GM12878 (cell line): ENCODE data around the gene PLCXD1. TPM values are rescaled to one million over a fixed set of nuclear protein-coding genes. Genes with fewer than 3 reads are reported as not detected.

Experiments used
- ATAC-seq: fragments of 200-7000 bp; cut with Tn5 transposase; 3 replicates; pipeline ENCODE4 v1.9.1; 2020; ENCODE audit warnings: mild to moderate bottlenecking, moderate library complexity
- BruUV-seq: library from RNA; stranded (reverse); fragments of 400-500 nt; replicated peaks from 2 replicates; lab custom pipeline; 2021; lab: Mats Ljungman, UMichigan
- CTCF ChIA-PET: fragments of 300-600 bp; sonication (Branson Sonifier 250); formaldehyde crosslinking; extraction: SDS; loops from one replicate; lab custom pipeline; 2021; ENCODE audit warnings: inconsistent platforms; lab: Yijun Ruan, JAX
- POLR2A ChIA-PET: fragments of 350-600 bp; formaldehyde crosslinking; extraction: SDS; loops from one replicate; lab custom pipeline; 2021; ENCODE audit warnings: inconsistent platforms; lab: Charles Lee
- RAD21 ChIA-PET: fragments of 300-600 bp; sonication (Branson Sonifier 250); formaldehyde crosslinking; loops from one replicate; lab custom pipeline; 2023; ENCODE audit warnings: antibody characterized with exemption; ENCODE audit not compliant: unreplicated experiment; lab: Charles Lee
- SMC1A ChIA-PET: fragments of 300-600 bp; sonication (Branson Sonifier 250); formaldehyde crosslinking; loops from one replicate; lab custom pipeline; 2023; ENCODE audit not compliant: unreplicated experiment, uncharacterized antibody; lab: Charles Lee
- DNase-seq: peaks from one replicate; pipeline ENCODE4 v3.0.0-alpha.2; 2011; ENCODE audit warnings: low read depth, low spot score
- FAIRE-seq: peaks from 3 replicates; lab custom pipeline; 2011; peaks lifted over from hg19 to GRCh38; lab: Jason Lieb, UNC
- H2AFZ ChIP-seq: 2 replicates; pipeline ENCODE4 v1.6.0; 2011; ENCODE audit warnings: low read depth, low read length, control low read depth; ENCODE audit not compliant: control insufficient read depth
- H3K27ac ChIP-seq: 2 replicates; pipeline ENCODE4 v1.5.1; 2011; ENCODE audit warnings: control low read depth; ENCODE audit not compliant: control insufficient read depth, insufficient read depth
- H3K27me3 ChIP-seq, 2 experiments: replicated peaks in 1 of 2; 2 replicates each; pipeline versions ENCODE4 v1.6.0 to v1.6.1; 2011; ENCODE audit warnings: low read length in 1 of 2; ENCODE audit not compliant: control insufficient read depth in 2 of 2, insufficient read depth in 2 of 2
- H3K36me3 ChIP-seq, 2 experiments: 2 replicates each; pipeline ENCODE4 v1.5.1; 2011; ENCODE audit warnings: low read length in 1 of 2; ENCODE audit not compliant: control insufficient read depth in 2 of 2, insufficient read depth in 2 of 2
- H3K4me1 ChIP-seq: 2 replicates; pipeline ENCODE4 v1.6.1; 2011; ENCODE audit warnings: mild to moderate bottlenecking, low read length, moderate library complexity, mixed read lengths; ENCODE audit not compliant: control insufficient read depth, insufficient read depth
- H3K4me2 ChIP-seq: 2 replicates; pipeline ENCODE4 v1.6.0; 2011; ENCODE audit warnings: control low read depth; ENCODE audit not compliant: control insufficient read depth, insufficient read depth
- H3K4me3 ChIP-seq: fragments of 200-600 bp; sonication (generic); 2 replicates; pipeline ENCODE4 v1.5.1; 2016
- H3K79me2 ChIP-seq: 2 replicates; pipeline ENCODE4 v1.6.0; 2011; ENCODE audit warnings: low read length; ENCODE audit not compliant: control insufficient read depth, insufficient read depth
- H3K9ac ChIP-seq: 2 replicates; pipeline ENCODE4 v1.8.0; 2011; ENCODE audit warnings: low read length, control low read depth, mixed read lengths; ENCODE audit not compliant: control insufficient read depth, insufficient read depth
- H3K9me3 ChIP-seq: replicated peaks from 3 replicates; pipeline ENCODE4 v1.5.1; 2011; ENCODE audit warnings: mild to moderate bottlenecking, low read length; ENCODE audit not compliant: control insufficient read depth, insufficient read depth
- H4K20me1 ChIP-seq: 2 replicates; pipeline ENCODE4 v1.6.0; 2011; ENCODE audit not compliant: control insufficient read depth, insufficient read depth
- CHD1 ChIP-seq: IDR thresholded peaks from 2 replicates; pipeline ENCODE4 v1.6.1; 2012; ENCODE audit warnings: low read depth, low read length, improper control_type of control experiment
- FOXK2 ChIP-seq: fragments of 450-650 bp; IDR thresholded peaks from 2 replicates; pipeline ENCODE4 v1.6.1; 2017; ENCODE audit warnings: mild to moderate bottlenecking, moderate library complexity
- GATAD2B ChIP-seq: fragments of 450-650 bp; conservative IDR thresholded peaks from 2 replicates; pipeline ENCODE4 v1.6.1; 2017; ENCODE audit warnings: low read depth, mild to moderate bottlenecking, moderate library complexity
- JUNB ChIP-seq: IDR thresholded peaks from 2 replicates; pipeline ENCODE4 v1.6.1; 2016; ENCODE audit warnings: antibody characterized with exemption, mild to moderate bottlenecking
- KLF5 ChIP-seq: fragments of 450-650 bp; IDR thresholded peaks from 2 replicates; pipeline ENCODE4 v1.6.1; 2014; ENCODE audit warnings: mild to moderate bottlenecking; ENCODE audit not compliant: partially characterized antibody
- MYB ChIP-seq: fragments of 150-350 bp; IDR thresholded peaks from 2 replicates; pipeline ENCODE4 v1.6.1; 2014; ENCODE audit warnings: mild to moderate bottlenecking, low read depth, low read length, borderline replicate concordance
- NFYB ChIP-seq: IDR thresholded peaks from 2 replicates; pipeline ENCODE4 v1.6.1; 2011; ENCODE audit warnings: low read depth, mild to moderate bottlenecking, low read length, improper control_type of control experiment, moderate library complexity; ENCODE audit not compliant: insufficient read depth
- POLR2AphosphoS5 ChIP-seq: IDR thresholded peaks from 2 replicates; pipeline ENCODE4 v1.6.1; 2011; ENCODE audit warnings: mild to moderate bottlenecking, low read length, inconsistent platforms
- ZBED1 ChIP-seq: IDR thresholded peaks from 2 replicates; pipeline ENCODE4 v1.6.1; 2016; ENCODE audit warnings: borderline replicate concordance
- WGBS: methylation state at CpG from one replicate; pipeline ENCODE4 v1.1.6; 2016; ENCODE audit warnings: low lambda C conversion rate; ENCODE audit not compliant: insufficient replicate concordance, insufficient coverage; ENCODE audit errors: missing lambda C conversion rate; 5-methylcytosine and 5-hydroxymethylcytosine counted together
- in situ Hi-C: fragments of 300-500 bp; cut with MboI; formaldehyde crosslinking; loops from 9 replicates; pipeline ENCODE4 v1.14.3; 2018; ENCODE audit warnings: mixed read lengths
- intact Hi-C: fragments of 100-400 bp; cut with micrococcal nuclease; formaldehyde crosslinking; loops from one replicate; pipeline ENCODE4 v1.14.2; 2022; ENCODE audit not compliant: unreplicated experiment
- polyA plus RNA-seq, 11 experiments: library from polyadenylated mRNA; depleted of rRNA in 4 of 11; unstranded in 6 of 11; stranded (reverse) in 5 of 11; fragments of >200 nt; fragmentation: Nextera tagmentation in 4 of 11; fragmentation: Illumina TruSeq in 1 of 11; extraction: Ambion mirVana in 4 of 11; extraction: Trizol in 1 of 11; gene quantifications; 1 replicate in 1 of 11; 2 replicates in 10 of 11; pipeline versions ENCODE4 v1.2.1 to v1.2.3, GENCODE V29; 2011 to 2016; ENCODE audit warnings: inconsistent platforms in 2 of 11, missing spikeins in 2 of 11, low read depth in 1 of 11
- total RNA-seq, 4 experiments: library from RNA; depleted of rRNA in 3 of 4; stranded (reverse); fragments of >200 nt in 3 of 4; fragmentation: Illumina TruSeq in 1 of 4; extraction: Trizol in 1 of 4; gene quantifications; 2 replicates each; pipeline versions ENCODE4 v1.2.1 to v1.2.3, GENCODE V29; 2013 to 2021
- TF ChIP-seq, protein P1 (sequence below): fragments of 450-650 bp; IDR thresholded peaks from 2 replicates; pipeline ENCODE4 v1.6.1; 2016; ENCODE audit warnings: mild to moderate bottlenecking
- TF ChIP-seq, protein P2 (sequence below): IDR thresholded peaks from 2 replicates; pipeline ENCODE4 v1.6.1; 2012; ENCODE audit warnings: improper control_type of control experiment, low read depth, low read length; ENCODE audit not compliant: insufficient replicate concordance
- TF ChIP-seq, protein P3 (sequence below): fragments of 450-650 bp; IDR thresholded peaks from 2 replicates; pipeline ENCODE4 v1.6.1; 2017; ENCODE audit warnings: mild to moderate bottlenecking, moderate library complexity

The PLCXD1 gene
- total and polyA plus RNA-seq, 10 of the 15 experiments (the other 5 are each of a cell fraction or from before 2014, with no cell fraction given): 2.4 to 49.7 (median 18.0) TPM

- Histone ChIP-seq H3K27ac (no peak overlapping the region), H2AFZ (no peak overlapping the region), H3K27me3 (no peaks in the 10 kb centered on the region), H3K79me2 (no peaks in the 10 kb centered on the region), H3K4me1 (no peaks in the 10 kb centered on the region), H3K4me2 (no peak overlapping the region), H4K20me1 (no peaks in the 10 kb centered on the region), H3K4me3 (no peak overlapping the region), H3K36me3 (no peaks in the 10 kb centered on the region), H3K9me3 (peaks cover 4% of the 10 kb centered on the region; the same call in 1 of the 3 replicates), H3K9ac (no peak overlapping the region)
- no peak for FAIRE-seq
- BruUV-seq: no TSS peak
- DNase-seq: no peak
- ChIA-PET POLR2A (no interaction called here), RAD21 (no interaction called here), SMC1A (no interaction called here), CTCF (no interaction called here)
- intact Hi-C loops: no loop called here
- WGBS: 97% methylated on average over 11 of the region's 36 CpGs
- no peak for ATAC-seq
- in situ Hi-C loops: no loop called here
- TF ChIP-seq GATAD2B (no peak), KLF5 (no peak), JUNB (no peak), ZBED1 (no peak), MYB (no peak), FOXK2 (no peak), CHD1 (no peak), POLR2AphosphoS5 (no peak), NFYB (no peak)
- TF ChIP-seq, protein P1, sequence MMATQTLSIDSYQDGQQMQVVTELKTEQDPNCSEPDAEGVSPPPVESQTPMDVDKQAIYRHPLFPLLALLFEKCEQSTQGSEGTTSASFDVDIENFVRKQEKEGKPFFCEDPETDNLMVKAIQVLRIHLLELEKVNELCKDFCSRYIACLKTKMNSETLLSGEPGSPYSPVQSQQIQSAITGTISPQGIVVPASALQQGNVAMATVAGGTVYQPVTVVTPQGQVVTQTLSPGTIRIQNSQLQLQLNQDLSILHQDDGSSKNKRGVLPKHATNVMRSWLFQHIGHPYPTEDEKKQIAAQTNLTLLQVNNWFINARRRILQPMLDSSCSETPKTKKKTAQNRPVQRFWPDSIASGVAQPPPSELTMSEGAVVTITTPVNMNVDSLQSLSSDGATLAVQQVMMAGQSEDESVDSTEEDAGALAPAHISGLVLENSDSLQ: no peak
- TF ChIP-seq, protein P2, sequence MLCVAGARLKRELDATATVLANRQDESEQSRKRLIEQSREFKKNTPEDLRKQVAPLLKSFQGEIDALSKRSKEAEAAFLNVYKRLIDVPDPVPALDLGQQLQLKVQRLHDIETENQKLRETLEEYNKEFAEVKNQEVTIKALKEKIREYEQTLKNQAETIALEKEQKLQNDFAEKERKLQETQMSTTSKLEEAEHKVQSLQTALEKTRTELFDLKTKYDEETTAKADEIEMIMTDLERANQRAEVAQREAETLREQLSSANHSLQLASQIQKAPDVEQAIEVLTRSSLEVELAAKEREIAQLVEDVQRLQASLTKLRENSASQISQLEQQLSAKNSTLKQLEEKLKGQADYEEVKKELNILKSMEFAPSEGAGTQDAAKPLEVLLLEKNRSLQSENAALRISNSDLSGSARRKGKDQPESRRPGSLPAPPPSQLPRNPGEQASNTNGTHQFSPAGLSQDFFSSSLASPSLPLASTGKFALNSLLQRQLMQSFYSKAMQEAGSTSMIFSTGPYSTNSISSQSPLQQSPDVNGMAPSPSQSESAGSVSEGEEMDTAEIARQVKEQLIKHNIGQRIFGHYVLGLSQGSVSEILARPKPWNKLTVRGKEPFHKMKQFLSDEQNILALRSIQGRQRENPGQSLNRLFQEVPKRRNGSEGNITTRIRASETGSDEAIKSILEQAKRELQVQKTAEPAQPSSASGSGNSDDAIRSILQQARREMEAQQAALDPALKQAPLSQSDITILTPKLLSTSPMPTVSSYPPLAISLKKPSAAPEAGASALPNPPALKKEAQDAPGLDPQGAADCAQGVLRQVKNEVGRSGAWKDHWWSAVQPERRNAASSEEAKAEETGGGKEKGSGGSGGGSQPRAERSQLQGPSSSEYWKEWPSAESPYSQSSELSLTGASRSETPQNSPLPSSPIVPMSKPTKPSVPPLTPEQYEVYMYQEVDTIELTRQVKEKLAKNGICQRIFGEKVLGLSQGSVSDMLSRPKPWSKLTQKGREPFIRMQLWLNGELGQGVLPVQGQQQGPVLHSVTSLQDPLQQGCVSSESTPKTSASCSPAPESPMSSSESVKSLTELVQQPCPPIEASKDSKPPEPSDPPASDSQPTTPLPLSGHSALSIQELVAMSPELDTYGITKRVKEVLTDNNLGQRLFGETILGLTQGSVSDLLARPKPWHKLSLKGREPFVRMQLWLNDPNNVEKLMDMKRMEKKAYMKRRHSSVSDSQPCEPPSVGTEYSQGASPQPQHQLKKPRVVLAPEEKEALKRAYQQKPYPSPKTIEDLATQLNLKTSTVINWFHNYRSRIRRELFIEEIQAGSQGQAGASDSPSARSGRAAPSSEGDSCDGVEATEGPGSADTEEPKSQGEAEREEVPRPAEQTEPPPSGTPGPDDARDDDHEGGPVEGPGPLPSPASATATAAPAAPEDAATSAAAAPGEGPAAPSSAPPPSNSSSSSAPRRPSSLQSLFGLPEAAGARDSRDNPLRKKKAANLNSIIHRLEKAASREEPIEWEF: no peak
- TF ChIP-seq, protein P3, sequence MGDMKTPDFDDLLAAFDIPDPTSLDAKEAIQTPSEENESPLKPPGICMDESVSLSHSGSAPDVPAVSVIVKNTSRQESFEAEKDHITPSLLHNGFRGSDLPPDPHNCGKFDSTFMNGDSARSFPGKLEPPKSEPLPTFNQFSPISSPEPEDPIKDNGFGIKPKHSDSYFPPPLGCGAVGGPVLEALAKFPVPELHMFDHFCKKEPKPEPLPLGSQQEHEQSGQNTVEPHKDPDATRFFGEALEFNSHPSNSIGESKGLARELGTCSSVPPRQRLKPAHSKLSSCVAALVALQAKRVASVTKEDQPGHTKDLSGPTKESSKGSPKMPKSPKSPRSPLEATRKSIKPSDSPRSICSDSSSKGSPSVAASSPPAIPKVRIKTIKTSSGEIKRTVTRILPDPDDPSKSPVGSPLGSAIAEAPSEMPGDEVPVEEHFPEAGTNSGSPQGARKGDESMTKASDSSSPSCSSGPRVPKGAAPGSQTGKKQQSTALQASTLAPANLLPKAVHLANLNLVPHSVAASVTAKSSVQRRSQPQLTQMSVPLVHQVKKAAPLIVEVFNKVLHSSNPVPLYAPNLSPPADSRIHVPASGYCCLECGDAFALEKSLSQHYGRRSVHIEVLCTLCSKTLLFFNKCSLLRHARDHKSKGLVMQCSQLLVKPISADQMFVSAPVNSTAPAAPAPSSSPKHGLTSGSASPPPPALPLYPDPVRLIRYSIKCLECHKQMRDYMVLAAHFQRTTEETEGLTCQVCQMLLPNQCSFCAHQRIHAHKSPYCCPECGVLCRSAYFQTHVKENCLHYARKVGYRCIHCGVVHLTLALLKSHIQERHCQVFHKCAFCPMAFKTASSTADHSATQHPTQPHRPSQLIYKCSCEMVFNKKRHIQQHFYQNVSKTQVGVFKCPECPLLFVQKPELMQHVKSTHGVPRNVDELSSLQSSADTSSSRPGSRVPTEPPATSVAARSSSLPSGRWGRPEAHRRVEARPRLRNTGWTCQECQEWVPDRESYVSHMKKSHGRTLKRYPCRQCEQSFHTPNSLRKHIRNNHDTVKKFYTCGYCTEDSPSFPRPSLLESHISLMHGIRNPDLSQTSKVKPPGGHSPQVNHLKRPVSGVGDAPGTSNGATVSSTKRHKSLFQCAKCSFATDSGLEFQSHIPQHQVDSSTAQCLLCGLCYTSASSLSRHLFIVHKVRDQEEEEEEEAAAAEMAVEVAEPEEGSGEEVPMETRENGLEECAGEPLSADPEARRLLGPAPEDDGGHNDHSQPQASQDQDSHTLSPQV: no peak
Observed at GRCh38 chrX:341541-342101, 60.4 kb downstream of the PLCXD1 start.
